Fibroblast of skin of left quadriceps (primary cell): Measurements from ENCODE around the gene ASXL2.
"Not testable (repeated sequence)": the region's sequence is repeated elsewhere in the genome, so short reads cannot be mapped to it uniquely, and the experiment has no call there.

ENCODE experiments used
- DNase-seq, 2 experiments: peaks; one replicate each; pipeline ENCODE4 v3.0.0-alpha.2; 2013; ENCODE audit warnings: low read depth in 2 of 2

ASXL2 gene

DNA sequence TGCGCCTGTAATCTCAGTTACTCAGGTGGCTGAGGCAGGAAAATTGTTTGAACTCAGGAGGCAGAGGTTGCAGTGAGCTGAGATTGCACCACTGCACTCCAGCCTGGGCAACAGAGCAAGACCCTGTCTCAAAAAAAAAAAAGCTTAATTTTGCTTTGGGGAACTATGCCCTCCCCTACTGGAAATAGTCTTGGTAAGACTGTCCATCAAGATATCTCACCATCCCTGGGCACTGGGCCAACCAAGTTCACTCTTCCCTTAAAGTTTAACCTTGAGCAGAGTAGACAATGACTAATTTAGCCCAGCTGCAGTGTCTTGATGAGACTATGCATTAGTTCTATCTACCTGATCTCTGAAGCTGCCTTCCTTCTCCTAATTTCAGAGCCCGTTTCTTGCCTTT is 44.7 kb downstream of the ASXL2 start:
- no peak for DNase-seq

DNA sequence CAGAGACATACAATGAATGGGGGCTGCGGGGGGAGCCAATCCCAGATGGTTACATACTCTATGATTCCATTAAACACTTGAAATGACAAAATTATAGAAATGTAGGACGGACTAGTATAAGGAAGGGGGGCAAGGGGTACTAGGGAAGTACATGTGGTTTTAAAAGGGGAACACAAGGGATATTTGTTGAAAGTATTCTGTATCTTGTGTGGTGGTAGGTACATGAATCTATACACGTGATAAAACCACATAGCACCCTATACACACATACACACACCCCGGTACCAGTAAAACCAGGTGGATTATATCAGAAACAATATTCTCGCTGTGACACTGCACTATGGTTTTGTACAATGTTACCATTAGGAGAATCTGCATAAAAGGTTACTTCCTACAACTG is 45.4 kb downstream of the ASXL2 start:
- no peak for DNase-seq

DNA sequence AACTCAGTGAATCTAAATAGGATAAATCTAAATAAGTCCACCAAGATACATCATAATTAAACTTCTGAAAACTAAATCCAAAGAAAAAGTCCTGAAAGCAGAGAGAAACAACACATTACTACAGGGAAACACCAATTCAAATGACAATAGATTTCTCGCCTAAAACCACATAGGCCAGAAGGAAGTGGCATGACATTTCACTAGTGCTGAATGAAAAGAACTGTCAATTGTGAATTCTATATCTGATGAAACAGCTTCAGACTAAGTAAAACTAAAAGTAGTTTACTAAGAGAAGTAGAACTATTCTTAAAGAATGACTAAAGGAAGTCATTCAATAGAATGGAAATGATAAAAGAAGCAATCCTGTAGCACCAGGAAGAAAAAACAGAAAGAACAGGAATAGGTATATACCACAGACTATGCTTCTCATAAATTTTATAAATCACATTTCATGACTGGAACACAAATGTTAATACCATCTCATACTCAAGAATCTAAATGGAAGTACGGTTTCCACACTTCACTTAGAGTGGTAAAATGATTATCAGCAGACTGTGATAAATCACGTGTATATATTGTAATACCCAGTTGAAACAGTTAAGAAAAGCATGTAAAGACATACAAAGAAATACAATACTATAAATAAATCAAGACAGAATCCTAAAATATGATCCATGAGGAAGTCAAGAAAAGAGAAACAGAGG is 46.4 kb downstream of the ASXL2 start:
- DNase-seq, result no peak

DNA sequence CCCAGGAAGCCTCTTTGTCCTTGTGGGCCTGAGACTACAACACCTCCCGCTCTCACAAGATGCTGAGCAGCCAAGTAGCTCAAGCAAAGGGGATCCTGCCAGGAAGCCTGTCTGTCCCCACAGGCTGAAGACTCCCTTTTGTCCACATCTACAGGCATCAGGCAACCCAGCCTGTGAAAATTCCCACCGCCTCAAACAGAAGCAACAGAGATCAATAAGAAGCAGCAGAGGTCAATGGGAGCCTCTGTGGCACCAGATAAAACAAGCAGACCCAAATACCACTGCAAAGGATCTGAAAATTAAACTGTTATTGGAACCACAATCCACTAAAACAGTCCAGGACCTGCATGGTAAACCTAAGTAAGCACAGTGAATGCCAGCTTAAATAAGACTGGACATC is 48.5 kb downstream of the ASXL2 start:
- DNase-seq, result no peak

- DNase-seq, result no peak
These were observed 48.9 kb downstream of the ASXL2 start for GRCh38 chr2:25829377-25829704.

GRCh38 chr2:25828532-25829376 is 49.5 kb downstream of the ASXL2 start:
- not testable (repeated sequence) for DNase-seq

GRCh38 chr2:25825238-25825637 is 53.0 kb downstream of the ASXL2 start:
- DNase-seq, result no peak

DNA sequence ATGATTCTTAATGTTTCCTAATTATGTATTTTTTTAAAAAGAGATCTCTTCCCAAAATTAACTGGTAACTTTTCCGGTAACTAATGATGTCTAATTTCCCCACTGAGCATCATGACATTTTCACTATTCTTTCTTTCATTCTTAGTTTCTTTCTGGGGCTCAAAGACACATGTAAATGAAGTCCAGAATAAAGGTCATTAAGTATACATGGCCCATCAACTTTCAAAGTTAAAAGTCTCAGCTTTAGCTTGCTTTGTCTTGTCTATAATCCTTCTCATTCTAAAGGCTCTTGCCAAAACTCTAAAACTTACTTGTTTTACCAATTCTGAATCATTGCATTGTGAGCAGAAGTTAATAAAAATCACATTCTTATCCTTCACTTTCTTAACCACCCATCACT is 53.6 kb downstream of the ASXL2 start:
- DNase-seq, result no peak

- DNase-seq, result no peak
These were observed 54.1 kb downstream of the ASXL2 start for GRCh38 chr2:25824216-25824615.

DNA sequence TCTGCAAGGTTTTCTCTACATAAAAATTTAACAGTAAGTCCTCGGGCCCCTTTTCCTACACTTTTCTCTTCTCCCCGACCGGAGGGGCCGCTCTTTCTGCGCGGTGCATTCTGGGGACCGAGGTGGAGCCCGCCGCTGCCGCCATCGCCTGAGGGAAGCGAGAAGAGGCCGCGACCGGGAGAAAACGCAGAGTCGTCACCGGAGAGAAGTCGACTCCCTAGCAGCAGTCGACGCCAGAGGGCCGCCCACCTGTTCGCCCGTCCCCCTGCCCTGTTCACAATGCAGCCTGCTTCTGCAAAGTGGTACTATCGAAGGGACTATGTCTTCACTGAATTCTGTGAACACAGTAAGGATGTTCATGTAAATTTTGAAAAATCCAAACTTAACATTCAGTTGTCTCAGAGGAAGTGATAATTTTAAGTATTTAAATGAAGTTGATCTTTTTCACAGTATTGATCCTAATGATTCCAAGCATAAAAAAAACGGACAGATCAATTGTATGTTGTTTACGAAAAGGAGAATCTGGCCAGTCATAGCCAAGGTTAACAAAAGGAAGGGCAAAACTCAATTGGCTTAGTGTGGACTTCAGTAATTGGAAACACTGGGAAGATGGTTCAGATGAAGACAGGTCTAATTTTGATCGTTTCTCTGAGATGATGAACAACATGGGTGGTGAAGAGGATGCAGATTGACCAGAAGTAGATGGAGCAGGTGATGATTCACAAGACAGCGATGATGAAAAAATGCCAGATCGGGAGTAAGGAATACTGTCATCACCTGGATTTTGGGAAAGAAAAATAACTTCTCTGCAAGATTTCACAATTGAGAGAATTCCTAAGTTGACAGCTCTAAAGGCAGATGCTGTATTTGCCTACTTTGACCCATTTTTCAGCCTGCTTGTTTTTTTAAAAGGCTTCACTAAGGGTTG is 55.8 kb downstream of the ASXL2 start:
- peak; percentile 29 to 33 for DNase-seq

DNA sequence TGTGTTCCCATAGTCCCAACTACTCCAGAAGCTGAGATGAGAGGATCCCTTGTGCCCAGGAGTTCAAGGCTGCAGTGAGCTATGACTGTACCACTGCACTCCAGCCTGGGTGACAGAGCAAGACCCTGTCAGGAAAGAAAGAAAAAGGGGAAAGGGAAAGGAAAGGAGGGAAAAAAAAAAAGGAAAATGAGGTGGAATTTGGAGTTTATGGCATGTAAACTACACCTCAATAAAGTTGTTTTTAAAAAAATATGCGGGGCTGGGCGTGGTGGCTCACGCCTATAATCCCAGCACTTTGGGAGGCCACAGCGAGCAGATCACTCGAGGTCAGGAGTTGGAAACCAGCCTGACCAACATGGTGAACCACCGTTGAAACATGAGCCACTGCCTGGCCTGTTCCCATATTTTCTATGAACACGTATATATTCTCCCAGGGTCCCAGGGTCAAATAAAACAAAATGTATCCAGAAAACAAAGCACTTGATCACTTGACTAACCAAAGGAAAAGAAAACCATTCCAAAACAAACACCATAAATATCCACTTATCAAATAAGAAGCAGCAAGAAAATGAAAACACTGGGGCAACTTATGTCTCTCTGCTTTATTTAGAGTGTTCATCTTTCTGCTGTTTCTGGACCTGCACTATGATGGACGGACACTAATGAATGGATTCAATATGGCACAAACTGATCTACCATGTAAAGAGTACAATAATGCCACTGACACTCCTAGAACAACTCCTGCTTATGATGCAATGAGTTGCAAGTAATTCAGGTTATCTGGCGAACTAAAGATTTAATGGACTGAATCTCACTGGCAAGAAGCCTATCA is 56.8 kb downstream of the ASXL2 start:
- no peak for DNase-seq

GRCh38 chr2:25819597-25820039 is 58.7 kb downstream of the ASXL2 start:
- no peak for DNase-seq

DNA sequence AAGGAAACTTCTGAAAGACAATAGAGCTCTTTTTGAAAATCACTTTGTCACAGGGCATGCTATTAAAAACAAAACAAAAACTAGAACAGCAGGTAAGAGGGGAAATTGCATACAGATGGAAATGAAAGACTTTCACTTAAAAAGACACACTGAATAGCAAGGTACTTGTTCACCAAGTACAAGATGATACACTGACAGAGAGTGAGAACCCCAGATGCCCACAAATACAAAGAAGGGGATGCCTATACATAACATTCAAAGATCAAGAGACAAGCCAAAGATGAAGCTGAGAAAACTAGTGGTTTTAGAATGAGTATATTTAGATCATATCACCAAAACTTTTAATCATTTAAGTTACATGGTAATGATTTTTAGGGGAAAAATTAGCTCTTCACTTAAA is 60.7 kb downstream of the ASXL2 start:
- DNase-seq, result no peak

- no peak for DNase-seq
These were observed 61.3 kb downstream of the ASXL2 start for GRCh38 chr2:25817006-25817405.

- DNase-seq, result no peak
These were observed 62.0 kb downstream of the ASXL2 start for GRCh38 chr2:25816249-25816648.

DNA sequence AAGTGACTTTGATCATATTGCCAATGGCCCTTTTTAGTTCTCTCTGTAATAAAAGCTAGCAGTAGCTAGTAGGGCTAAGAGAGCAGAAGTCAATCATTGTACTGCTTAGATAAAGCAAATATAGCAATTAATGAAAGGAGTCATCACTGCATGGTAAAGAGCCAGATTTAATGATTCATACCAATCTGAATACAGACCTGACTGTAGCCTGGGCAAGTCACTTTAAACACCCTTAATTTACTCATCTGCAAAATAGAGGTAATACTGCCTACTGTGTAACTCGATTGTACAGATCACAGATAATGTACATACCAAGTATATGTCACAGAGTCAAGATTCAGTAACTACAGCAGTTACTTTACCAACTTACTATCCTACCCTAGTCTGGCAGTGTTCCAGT is 63.6 kb downstream of the ASXL2 start:
- no peak for DNase-seq

GRCh38 chr2:25810428-25810827 is 67.9 kb downstream of the ASXL2 start:
- no peak for DNase-seq

- DNase-seq, result no peak
These were observed 68.6 kb downstream of the ASXL2 start for GRCh38 chr2:25809646-25810045.

GRCh38 chr2:25808006-25808383 is 70.3 kb downstream of the ASXL2 start:
- DNase-seq, result peak in 1 of 2 experiments; percentile 22

GRCh38 chr2:25806941-25807340 is 71.3 kb downstream of the ASXL2 start:
- peak in 1 of 2 experiments; percentile 19 for DNase-seq

DNA sequence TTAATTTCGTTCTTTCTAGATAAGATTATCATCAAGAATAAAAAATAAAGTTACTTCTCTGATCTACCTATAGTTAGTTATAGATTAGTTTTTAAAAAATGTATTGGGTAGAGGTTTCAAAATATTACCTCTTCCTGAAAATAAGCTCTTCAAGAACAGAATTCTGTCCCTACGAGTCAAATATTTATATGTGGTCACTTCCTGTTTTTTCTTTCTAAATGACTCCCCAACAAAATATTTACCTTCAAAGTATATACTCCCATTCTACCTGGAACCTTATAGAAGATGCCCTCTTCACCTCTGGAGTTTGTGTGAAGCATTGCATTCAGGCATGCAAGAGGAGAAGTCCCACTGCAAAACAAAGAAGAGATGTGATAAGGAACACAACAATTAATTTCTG is 72.3 kb downstream of the ASXL2 start:
- DNase-seq, result no peak
